Right renal cortex interstitium (tissue), 3 donors: ENCODE results near the gene SRRM4. TPM values are rescaled to one million over a fixed set of nuclear protein-coding genes. Genes with fewer than 3 reads are reported as not detected.

Experiments
- DNase-seq, 3 donors: peaks; one replicate each; pipeline ENCODE4 v3.0.0-alpha.2; 2013; ENCODE audit warnings: low read depth in 3 of 3, low spot score in 2 of 3
- polyA plus RNA-seq, 3 donors: library from polyadenylated mRNA; unstranded; fragments of 120-200 nt; gene quantifications; one replicate each; pipeline ENCODE4 v1.2.1, GENCODE V29; 2013; ENCODE audit not compliant: insufficient read length in 3 of 3

The SRRM4 gene
- polyA plus RNA-seq, 3 donors, result 0.01 to 0.03 TPM; not detected in 1

- no peak for DNase-seq
Observed at GRCh38 chr12:119157528-119157927, 176.2 kb downstream of the SRRM4 start.

DNA sequence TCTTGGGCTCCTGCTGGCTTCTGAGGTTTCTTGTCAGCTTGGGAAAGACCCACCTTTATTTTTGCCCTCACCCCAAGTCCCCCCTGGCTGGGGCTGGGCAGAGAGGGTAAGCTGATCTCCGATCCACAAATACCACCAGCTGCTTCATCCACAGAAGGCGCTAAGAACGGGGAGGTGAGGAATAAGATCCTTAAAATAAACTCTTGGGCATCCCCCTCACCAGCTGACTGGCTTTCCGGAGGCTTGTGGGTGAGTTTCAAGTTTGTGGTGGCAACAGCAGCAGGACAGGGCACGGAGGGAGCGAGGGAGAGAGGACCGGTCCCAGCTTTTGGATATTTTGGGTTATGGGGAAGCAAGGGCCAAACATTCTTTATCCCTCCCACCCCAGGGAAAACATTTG is 176.6 kb downstream of the SRRM4 start:
- DNase-seq, result no peak

- DNase-seq, result no peak
Observed at GRCh38 chr12:119158402-119158801, 177.1 kb downstream of the SRRM4 start.

DNA sequence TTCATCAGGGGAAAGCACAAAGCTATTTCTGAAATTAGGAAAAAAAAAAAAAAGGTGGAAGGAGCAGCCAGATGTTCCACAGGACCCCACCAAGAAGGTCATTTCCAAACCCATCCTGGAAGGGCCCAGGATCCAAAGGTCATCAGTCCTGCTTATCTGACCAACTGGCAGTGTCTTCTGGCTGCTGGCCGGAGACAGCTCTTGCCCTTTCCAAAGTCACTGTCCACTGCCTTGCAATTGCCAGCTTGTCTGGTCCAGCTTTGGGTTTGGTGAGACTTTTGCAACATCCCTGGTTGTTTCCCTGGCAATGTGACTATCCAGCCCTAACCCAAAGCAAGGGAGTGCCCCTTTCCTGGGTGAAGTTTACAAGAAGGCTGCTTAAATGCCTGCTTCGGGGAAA is 178.5 kb downstream of the SRRM4 start:
- DNase-seq, result no peak

DNA sequence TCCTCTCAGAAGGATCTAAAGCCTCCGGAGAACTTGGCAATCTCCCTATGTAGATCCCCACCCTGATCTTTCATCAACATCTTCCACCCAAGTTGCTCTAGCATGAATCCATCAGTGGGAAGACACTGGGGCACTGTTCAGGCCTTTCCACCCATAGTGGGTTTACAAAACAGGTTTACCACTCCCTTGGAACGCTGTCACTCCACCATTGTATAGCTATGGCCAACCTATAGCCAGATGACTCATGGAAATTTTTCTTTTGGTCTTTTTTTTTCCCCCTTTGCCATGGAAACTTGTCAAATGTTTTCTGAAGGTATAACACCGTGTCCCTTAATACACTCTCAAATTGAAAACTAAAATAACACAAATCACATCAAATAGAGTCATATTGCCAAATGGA is 186.6 kb downstream of the SRRM4 start:
- DNase-seq, result no peak

DNA sequence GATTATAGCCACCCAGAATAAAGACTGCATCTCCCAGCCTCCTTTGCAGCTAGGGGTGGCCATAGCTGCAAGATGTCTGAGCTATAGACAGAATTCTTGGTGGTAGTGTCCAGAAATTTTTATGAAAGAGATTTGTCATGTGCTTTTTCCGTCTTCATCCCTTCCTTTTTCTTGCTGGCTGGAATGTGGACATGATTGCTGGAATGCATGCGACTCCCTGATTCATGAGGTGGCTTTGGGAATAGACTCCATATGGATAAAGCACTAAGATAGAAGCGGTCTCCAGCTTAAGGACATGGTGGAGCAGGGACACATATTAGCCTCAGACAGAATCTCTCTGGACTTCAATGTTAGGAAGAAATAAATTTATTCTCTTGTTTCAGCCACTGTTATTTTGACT is 187.4 kb downstream of the SRRM4 start:
- no peak for DNase-seq

DNA sequence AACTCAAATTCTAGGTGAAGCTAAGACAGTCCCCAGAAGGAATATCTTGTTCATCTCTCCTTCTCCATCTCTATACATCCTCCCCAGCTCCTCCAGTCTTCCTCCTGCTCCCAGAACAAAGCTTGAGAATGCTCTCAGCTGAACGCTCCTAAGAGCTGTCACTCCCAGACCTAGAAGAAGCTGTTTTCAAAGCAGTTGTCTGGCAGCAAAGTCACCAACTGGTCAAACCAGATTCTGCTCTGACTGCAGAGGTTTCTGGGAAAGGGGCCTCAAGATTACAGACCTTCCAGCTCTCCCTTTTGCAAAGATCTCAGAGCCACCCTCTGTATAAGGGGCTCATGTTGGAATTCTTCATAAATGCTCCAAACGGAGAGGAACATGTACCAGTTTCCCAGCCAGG is 187.8 kb downstream of the SRRM4 start:
- DNase-seq, result no peak

GRCh38 chr12:119171291-119171690 is 189.9 kb downstream of the SRRM4 start:
- no peak for DNase-seq

DNA sequence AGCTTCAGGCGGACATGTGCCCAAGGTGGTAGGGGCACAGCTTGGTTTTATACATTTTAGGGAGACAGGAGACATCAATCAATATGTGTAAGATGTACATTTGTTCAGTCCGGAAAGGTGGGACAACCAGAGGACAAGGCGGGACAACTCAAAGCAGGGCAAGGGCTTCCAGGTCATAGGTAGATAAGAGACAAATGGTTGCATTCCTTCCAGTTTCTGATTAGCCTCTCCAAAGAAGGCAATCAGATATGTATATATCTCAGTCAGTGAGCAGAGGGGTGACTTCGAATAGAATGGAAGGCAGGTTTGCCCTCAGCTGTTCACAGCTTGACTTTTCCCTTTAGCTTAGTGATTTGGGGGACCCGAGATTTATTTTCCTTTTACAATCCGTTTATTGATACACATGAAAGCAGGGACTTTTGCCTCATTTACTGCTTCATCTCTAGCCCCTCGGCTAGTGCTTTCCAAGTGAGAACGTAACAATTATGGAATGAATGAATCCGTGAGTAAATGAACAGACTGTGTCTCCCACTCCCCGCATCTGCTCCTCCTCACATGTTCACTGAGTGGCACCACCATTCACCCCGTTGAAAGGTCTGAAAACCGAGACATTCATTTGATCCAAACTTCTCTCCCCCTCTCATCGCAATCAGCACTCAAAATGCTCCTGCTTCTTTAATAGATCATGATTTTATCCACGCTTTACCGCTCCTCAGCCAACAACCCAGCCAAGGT is 190.5 kb downstream of the SRRM4 start:
- no peak for DNase-seq

DNA sequence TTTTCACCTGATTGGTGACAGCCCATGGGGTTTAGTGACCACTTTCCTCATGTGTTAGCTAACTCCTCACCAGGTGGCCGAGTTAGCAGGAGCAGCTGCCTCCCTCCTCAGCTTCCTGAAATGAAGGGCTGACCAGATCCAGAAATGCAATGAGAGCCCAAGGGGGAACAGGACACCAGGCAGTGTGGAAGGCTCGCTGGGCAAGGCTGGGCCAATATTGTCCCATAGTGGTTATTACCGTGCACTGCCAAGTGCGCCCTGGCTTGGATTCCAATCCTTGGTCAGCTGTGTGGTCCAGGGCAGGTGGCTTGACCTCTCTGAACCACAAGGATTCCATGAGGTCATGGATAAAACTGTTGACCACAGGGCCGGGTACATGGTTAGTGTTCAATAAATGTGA is 193.7 kb downstream of the SRRM4 start:
- DNase-seq, result no peak

GRCh38 chr12:119176267-119177055 is 195.1 kb downstream of the SRRM4 start:
- peak in 1 of 3 donors; percentile 32 for DNase-seq

- DNase-seq, result no peak
Observed at GRCh38 chr12:119177056-119177325, 195.7 kb downstream of the SRRM4 start.

DNA sequence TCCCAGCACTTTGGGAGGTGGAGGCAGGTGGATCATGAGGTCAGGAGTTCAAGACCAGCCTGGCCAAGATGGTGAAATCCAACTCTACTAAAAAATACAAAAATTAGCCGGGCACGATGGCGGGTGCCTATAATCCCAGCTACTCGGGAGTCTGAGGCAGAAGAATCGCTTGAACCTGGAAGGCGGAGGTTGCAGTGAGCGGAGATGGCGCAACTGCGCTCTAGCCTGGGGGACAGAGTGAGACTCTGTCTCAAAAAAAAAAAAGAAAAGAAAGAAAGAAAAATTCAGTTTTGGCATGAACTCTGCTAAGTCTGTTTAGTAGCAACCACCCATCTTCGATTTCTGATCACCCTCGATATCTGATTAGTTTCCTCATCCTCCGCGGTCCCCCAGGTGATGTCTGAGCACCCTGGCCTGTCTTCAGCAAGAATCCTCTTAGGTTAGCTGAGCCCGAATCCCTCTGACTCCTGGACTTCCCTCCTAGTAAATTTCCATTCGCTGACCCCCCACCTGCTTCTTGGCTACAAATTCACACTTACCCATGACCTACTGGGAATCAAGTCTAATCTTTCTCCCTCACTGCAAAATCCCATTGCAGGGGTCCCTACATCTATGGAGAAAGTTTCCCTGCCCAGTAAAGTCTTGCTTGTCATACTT is 196.5 kb downstream of the SRRM4 start:
- DNase-seq, result no peak

DNA sequence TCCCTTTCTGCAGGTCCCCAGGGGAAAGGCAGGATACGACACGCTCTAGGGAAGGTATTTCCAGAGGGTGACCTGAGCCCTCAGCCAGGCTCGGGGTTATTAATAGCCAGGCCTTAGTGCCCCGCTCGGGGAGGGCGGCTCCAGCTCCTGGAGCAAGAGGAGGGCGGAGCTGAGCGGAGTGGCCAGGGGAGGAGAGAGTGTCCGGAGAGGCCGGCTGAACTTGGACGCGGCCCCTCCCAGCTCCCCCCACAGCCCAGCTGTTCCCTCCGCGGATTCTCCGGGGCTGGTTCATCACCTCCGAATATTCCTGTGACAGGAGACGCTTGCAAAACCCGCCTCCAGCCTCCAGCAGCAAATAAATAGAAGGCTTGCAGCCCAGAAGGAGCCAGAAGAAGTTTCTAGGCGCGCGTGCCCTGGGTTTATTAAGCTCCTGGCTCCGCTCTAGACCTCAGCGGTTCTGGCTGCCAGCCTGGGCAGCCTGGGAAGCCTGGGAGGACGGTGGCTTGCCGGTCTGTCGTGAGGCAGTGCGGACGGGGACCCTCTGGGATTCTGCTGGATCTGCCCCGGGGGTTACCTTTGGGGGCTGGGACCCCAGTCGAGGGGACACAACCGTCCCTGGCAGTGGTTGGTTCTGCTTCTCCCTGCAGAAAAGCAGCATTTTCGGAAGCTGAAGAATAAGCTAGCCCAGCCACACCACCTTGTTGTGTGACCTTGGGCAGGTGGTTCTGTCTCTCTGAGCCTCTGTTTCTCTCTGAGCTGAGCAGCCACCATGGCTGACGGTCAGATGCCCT is 197.4 kb downstream of the SRRM4 start, which contains the start of gene HSPB8:
Gene HSPB8 (plus strand): TSS at position 388 of the 791 bp plus-strand sequence. CDS start 382 bp downstream, at position 770.
- peak in 1 of 3 donors; percentile 46 for DNase-seq

GRCh38 chr12:119179335-119180021 is 198.1 kb downstream of the SRRM4 start:
- DNase-seq, result no peak

- no peak for DNase-seq
Observed at GRCh38 chr12:119180380-119181040, 199.2 kb downstream of the SRRM4 start.

GRCh38 chr12:119181202-119181601 is 199.9 kb downstream of the SRRM4 start:
- DNase-seq, result no peak

DNA sequence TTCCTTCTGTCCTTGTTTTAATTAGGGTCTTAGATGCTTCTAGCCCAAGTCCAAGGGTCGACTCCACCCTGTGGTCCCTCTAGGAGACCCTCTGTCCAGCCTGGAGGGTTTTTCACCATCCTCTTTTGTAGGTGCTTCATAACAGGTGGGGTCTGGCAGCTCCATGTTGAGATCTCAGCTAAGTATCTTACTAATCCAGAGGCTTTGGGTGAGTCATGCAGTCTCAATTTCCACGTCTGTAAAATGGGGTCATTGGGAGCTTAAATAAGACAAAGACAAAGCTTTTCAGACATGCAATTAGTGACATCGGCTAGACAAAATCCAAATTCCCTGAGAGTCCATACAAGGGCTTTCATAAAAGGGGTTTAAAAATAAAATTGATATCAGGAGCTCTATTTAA is 200.6 kb downstream of the SRRM4 start:
- no peak for DNase-seq

DNA sequence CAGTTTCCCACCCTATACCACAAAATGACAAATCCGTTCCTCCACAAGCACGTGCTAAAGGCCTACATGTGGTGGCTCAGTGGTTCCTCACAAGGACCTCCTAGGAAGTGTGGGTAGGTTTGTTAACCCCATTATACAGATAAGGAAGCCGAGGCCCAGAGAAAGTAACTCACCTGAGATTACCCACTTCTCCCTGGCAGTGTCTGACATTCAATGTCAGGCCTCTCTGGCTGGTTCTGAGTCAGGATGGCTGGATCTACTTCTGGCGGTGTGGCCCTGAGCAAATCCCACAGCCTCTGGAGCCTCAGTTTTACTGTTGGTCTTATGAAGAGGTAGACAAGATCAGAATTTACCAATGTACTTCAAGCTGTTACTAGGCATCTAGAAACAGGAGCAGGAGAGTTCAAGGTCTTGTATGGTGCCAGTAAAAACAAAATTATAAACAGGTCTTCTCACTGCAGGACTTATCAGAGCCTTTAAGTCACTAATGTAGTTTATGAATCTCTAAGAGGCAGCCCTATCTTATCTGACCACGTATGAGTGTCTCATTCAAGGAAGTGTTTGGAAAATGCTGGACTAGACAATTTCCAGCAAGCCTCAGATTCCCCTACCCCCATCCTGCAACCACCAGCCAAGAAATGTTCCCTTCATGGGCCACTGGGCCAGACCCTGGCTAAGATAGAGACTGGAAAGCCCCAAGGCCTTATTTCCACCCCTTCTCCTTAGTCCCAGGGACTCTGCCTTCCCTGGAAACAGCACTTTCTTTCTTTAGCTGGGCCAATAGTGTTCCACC is 201.6 kb downstream of the SRRM4 start:
- DNase-seq, result no peak
